Kidney (tissue), 14 donors: ENCODE data around the gene TMEM86B. TPM values are rescaled to one million over a fixed set of nuclear protein-coding genes. Genes with fewer than 3 reads are reported as not detected.

Source experiments
- DNase-seq, 5 donors: peaks; one replicate each; pipeline ENCODE4 v3.0.0-alpha.2; 2013 to 2020
- FAIRE-seq: peaks from 2 replicates; lab custom pipeline; 2012; peaks lifted over from hg19 to GRCh38; lab: Jason Lieb, UNC
- H3K27ac ChIP-seq, 2 donors: one replicate each; pipeline ENCODE4 v1.7.0; 2013; ENCODE audit warnings: low read depth in 2 of 2, low read length in 2 of 2, inconsistent platforms in 1 of 2
- H3K27me3 ChIP-seq: one replicate; pipeline ENCODE4 v1.7.1; 2013; ENCODE audit warnings: low read length, inconsistent platforms; ENCODE audit not compliant: control insufficient read depth, insufficient read depth
- H3K36me3 ChIP-seq, 3 donors: one replicate each; pipeline versions ENCODE4 v1.7.0 to v1.7.1; 2013; ENCODE audit warnings: low read length in 3 of 3, control low read depth in 1 of 3, inconsistent platforms in 1 of 3; ENCODE audit not compliant: insufficient read depth in 3 of 3, control insufficient read depth in 2 of 3
- H3K4me1 ChIP-seq, 3 donors: one replicate each; pipeline versions ENCODE4 v1.7.0 to v1.7.1; 2013; ENCODE audit warnings: low read length in 3 of 3, inconsistent platforms in 1 of 3, low read depth in 1 of 3; ENCODE audit not compliant: control insufficient read depth in 2 of 3, insufficient read depth in 2 of 3
- H3K4me3 ChIP-seq, 3 donors: one replicate each; pipeline versions ENCODE4 v1.7.0 to v1.8.1; 2013; ENCODE audit warnings: low read length in 3 of 3, control low read depth in 1 of 3, inconsistent platforms in 1 of 3
- H3K9ac ChIP-seq, 3 donors: one replicate each; pipeline versions ENCODE4 v1.7.0 to v1.7.1; 2013; ENCODE audit warnings: low read length in 3 of 3, control low read depth in 1 of 3, inconsistent platforms in 1 of 3
- H3K9me3 ChIP-seq, 3 donors: one replicate each; pipeline versions ENCODE4 v1.7.0 to v1.7.1; 2013; ENCODE audit warnings: low read length in 3 of 3, control low read depth in 1 of 3, inconsistent platforms in 1 of 3; ENCODE audit not compliant: control insufficient read depth in 2 of 3, insufficient read depth in 1 of 3
- intact Hi-C: fragments of 100-400 bp; cut with DNase I; formaldehyde crosslinking; loops from one replicate; pipeline ENCODE4 v1.11.1; 2022
- polyA plus RNA-seq: library from polyadenylated mRNA; stranded (reverse); fragments of 350-450 nt; fragmentation: Illumina TruSeq; extraction: RNeasy Lipid Tissue Mini Kit (QIAGEN cat#74804); gene quantifications from one replicate; pipeline ENCODE4 v1.2.3, GENCODE V29; 2014; ENCODE audit warnings: low read depth, low replicate concordance; ENCODE audit not compliant: insufficient read depth
- total RNA-seq: library from RNA; stranded (reverse); fragmentation: NEBNext Ultra II Directional; extraction: Animal tissue kit (Norgen Biotek cat#: 25700); gene quantifications from one replicate; pipeline ENCODE4 v1.2.1, GENCODE V29; 2021
- TF ChIP-seq, protein P1 (sequence below): IDR thresholded peaks from 3 replicates; pipeline ENCODE4 v1.5.1; 2012; ENCODE audit warnings: mild to moderate bottlenecking, moderate library complexity, borderline replicate concordance; ENCODE audit not compliant: insufficient read depth; ENCODE audit errors: extremely low read depth
- donor health status: control.
- donor health status: control.
- donor health status: control.
- donor health status: control.
- donor health status: control.
- donor health status: DM: yes; HTN: yes; CAD: no.
- donor health status: Normal renal cell carcinoma (clear cell type).

TMEM86B gene
- total and polyA plus RNA-seq, 2 donors from 2014 or later = 3.3 to 4.6 TPM

DNA sequence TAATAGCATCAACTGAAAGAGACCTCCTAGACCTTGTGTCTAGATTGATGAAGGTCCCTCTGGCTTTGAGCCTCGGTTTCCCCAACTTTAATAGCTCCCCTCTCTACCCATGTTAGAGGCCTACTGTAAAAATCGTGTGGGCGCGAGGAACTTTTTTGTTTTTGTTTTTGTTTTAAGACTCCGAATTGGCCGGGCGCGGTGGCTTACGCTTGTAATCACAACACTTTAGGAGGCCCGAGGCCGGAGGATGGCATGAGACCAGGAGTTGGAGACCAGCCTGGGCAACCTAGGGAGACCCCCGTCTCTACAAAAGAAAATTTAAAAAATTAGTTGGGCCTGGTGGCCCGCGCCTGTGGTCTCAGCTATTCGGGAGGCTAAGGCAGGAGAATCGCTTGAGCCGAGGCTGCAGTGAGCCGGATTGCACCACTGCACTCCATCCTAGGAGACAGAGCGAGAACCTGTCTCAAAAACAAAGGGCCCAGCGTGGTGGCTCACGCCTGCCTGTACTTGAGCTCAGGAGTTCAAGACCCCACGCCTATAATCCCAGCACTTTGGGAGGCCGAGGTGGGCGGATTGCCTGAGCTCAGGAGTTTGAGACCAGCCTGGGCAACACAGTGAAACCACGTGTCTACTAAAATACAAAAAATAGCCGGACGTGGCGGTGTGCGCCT, 31.1 kb upstream of the TMEM86B start:
- peaks cover 0 to 3% (median 0%) of the 10 kb centered on the region in 3 donors for H3K36me3 ChIP-seq
- FAIRE-seq = no peak
- H3K4me1 ChIP-seq = peaks cover 2 to 35% (median 18%) of the 10 kb centered on the region in 3 donors
- peak overlapping the region; percentile 66 to 88 for H3K27ac ChIP-seq
- no peak for DNase-seq
- peak overlapping the region; percentile 50 to 70 (median 70) for H3K4me3 ChIP-seq
- intact Hi-C loops = loop anchor here (10.0 kb wide), 1 partner anchor 355 kb away; no protein-coding TSS in a partner anchor
- no peaks in the 10 kb centered on the region for H3K27me3 ChIP-seq
- H3K9me3 ChIP-seq = no peaks in the 10 kb centered on the region
- TF ChIP-seq, protein P1, sequence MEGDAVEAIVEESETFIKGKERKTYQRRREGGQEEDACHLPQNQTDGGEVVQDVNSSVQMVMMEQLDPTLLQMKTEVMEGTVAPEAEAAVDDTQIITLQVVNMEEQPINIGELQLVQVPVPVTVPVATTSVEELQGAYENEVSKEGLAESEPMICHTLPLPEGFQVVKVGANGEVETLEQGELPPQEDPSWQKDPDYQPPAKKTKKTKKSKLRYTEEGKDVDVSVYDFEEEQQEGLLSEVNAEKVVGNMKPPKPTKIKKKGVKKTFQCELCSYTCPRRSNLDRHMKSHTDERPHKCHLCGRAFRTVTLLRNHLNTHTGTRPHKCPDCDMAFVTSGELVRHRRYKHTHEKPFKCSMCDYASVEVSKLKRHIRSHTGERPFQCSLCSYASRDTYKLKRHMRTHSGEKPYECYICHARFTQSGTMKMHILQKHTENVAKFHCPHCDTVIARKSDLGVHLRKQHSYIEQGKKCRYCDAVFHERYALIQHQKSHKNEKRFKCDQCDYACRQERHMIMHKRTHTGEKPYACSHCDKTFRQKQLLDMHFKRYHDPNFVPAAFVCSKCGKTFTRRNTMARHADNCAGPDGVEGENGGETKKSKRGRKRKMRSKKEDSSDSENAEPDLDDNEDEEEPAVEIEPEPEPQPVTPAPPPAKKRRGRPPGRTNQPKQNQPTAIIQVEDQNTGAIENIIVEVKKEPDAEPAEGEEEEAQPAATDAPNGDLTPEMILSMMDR = no peak
- peak overlapping the region; percentile 43 to 63 (median 58) for H3K9ac ChIP-seq

- H3K4me3 ChIP-seq = peak within 1 kb of the TSS; percentile 72 to 82 (median 79)
- H3K9me3 ChIP-seq = no peaks in the 10 kb centered on the region
- DNase-seq = peak; percentile 99 to 100 (median 99)
- peaks cover 0 to 3% (median 0%) of the 10 kb centered on the region in 3 donors for H3K36me3 ChIP-seq
- peak within 1 kb of the TSS; percentile 88 to 90 for H3K27ac ChIP-seq
- H3K9ac ChIP-seq = peak within 1 kb of the TSS; percentile 63 to 80 (median 71)
- H3K27me3 ChIP-seq = no peaks in the 10 kb centered on the region
- TF ChIP-seq, protein P1 = peak; percentile 1
- FAIRE-seq = peak; percentile 77
- peaks cover 2 to 36% (median 18%) of the 10 kb centered on the region in 3 donors for H3K4me1 ChIP-seq
- intact Hi-C loops = no loop called here
Measured at GRCh38 chr19:55258828-55259539, 30.4 kb upstream of the TMEM86B start, which contains the start of gene PPP6R1. TSS of gene PPP6R1 (minus strand) at chr19:55259017. CDS start at chr19:55247103, 11,914 bp downstream.

GRCh38 chr19:55258476-55258827, 29.9 kb upstream of the TMEM86B start:
- DNase-seq (no peak), FAIRE-seq (no peak)
- peak overlapping the region; percentile 78 to 90 for H3K27ac ChIP-seq

More at GRCh38 chr19:55258476-55258827, 29.9 kb upstream of the TMEM86B start:
- H3K27me3 ChIP-seq = no peaks in the 10 kb centered on the region
- peak overlapping the region; percentile 72 to 82 (median 79) for H3K4me3 ChIP-seq
- TF ChIP-seq, protein P1 = no peak
- intact Hi-C loops = no loop called here
- H3K9me3 ChIP-seq = no peaks in the 10 kb centered on the region
- H3K4me1 ChIP-seq = peaks cover 2 to 36% (median 18%) of the 10 kb centered on the region in 3 donors
- H3K9ac ChIP-seq = peak overlapping the region; percentile 52 to 80 (median 55)
- peaks cover 0 to 2% (median 0%) of the 10 kb centered on the region in 3 donors for H3K36me3 ChIP-seq
